MCF 10A (cell line): ENCODE results near the gene NRARP. TPM values are rescaled to one million over a fixed set of nuclear protein-coding genes. Genes with fewer than 3 reads are reported as not detected.
"Not testable (repeated sequence)": the region's sequence is repeated elsewhere in the genome, so short reads cannot be mapped to it uniquely, and the experiment has no call there.

Source experiments
- BruUV-seq: library from RNA; stranded (reverse); fragments of 400-500 nt; replicated peaks from 2 replicates; lab custom pipeline; 2021; lab: Mats Ljungman, UMichigan
- CTCF ChIA-PET: fragments of 300-600 bp; sonication (Branson Sonifier 250); formaldehyde crosslinking; extraction: SDS; loops from one replicate; lab custom pipeline; 2021; ENCODE audit warnings: antibody characterized with exemption, inconsistent platforms; lab: Yijun Ruan, JAX
- POLR2A ChIA-PET: fragments of 300-600, 350-650 bp; sonication (Branson Sonifier 250); formaldehyde crosslinking; extraction: SDS; loops from one replicate; lab custom pipeline; 2020; ENCODE audit warnings: antibody characterized with exemption, inconsistent platforms; lab: Yijun Ruan, JAX
- DNase-seq: peaks from one replicate; pipeline ENCODE4 v3.0.0-alpha.2; 2018; ENCODE audit not compliant: unreplicated experiment
- H3K27ac Mint-ChIP-seq: one replicate; pipeline ENCODE4 v1.8.0; 2022; ENCODE audit warnings: mild to moderate bottlenecking, low read depth, mixed read lengths; ENCODE audit not compliant: unreplicated experiment
- H3K27me3 Mint-ChIP-seq: one replicate; pipeline ENCODE4 v1.8.0; 2022; ENCODE audit warnings: mixed read lengths; ENCODE audit not compliant: insufficient read depth, unreplicated experiment
- H3K36me3 Mint-ChIP-seq: one replicate; pipeline ENCODE4 v1.8.0; 2022; ENCODE audit warnings: mild to moderate bottlenecking, moderate library complexity, mixed read lengths; ENCODE audit not compliant: insufficient read depth, unreplicated experiment
- H3K4me1 Mint-ChIP-seq: one replicate; pipeline ENCODE4 v1.8.0; 2022; ENCODE audit warnings: mixed read lengths; ENCODE audit not compliant: insufficient read depth, unreplicated experiment
- H3K4me3 Mint-ChIP-seq: one replicate; pipeline ENCODE4 v1.8.0; 2022; ENCODE audit warnings: mild to moderate bottlenecking, moderate library complexity, mixed read lengths; ENCODE audit not compliant: unreplicated experiment
- H3K9me3 Mint-ChIP-seq: one replicate; pipeline ENCODE4 v1.8.0; 2022; ENCODE audit warnings: mixed read lengths; ENCODE audit not compliant: unreplicated experiment
- CTCF ChIP-seq: fragments of 200-600 bp; IDR thresholded peaks from one replicate; pipeline ENCODE4 v1.8.0; 2022; ENCODE audit warnings: antibody characterized with exemption, mild to moderate bottlenecking; ENCODE audit not compliant: unreplicated experiment
- intact Hi-C: fragments of 100-400 bp; cut with micrococcal nuclease; formaldehyde crosslinking; loops from 2 replicates; pipeline ENCODE4 v1.14.1; 2022
- total RNA-seq: library from RNA; stranded (reverse); gene quantifications from 2 replicates; pipeline ENCODE4 v1.2.3, GENCODE V29; 2022

The NRARP gene
- total RNA-seq, 1 experiment from 2014 or later: 1.4 TPM

DNA sequence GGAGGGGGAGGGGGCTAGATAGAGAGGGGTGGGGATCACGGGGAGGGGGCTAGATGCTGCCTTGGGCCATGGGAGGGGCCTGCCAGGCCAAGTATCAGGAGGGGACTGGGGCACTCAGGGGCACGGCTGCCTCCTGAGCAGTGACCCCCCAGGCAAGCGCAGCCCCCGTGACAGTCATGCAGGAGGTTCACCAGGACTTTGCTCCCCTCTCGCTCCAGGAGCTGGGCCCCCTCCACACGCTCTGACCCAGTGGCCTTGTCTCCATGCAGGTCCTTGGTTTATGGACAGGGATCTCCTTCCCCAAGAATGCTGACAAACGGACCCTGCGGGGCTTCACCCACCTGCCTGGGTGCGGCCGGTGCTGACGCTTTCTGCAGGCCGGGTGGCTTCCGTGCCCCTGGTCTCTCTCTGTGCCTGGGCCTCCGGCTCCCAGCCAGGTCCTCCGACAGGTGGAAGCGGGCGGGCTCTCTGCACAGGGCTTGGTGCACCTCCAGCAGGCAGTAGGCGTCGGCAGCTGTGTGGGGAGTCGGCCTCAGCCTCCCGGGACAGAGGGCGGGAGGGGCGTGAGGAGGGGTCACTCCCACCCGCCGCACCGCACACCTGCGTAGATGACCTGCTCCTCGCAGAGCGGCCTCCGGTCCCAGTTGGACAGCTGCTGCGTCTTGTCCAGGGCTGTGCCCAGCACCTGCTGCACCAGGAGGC is 46.8 kb upstream of the NRARP start:
- no peaks in the 10 kb centered on the region for H3K27me3 Mint-ChIP-seq
- TF ChIP-seq CTCF: no peak
- peaks cover 8% of the 10 kb centered on the region for H3K36me3 Mint-ChIP-seq
- H3K27ac Mint-ChIP-seq: no peak overlapping the region
- no peaks in the 10 kb centered on the region for H3K9me3 Mint-ChIP-seq
- no TSS peak for BruUV-seq
- no peaks in the 10 kb centered on the region for H3K4me1 Mint-ChIP-seq
- no peak overlapping the region for H3K4me3 Mint-ChIP-seq
- intact Hi-C loops: no loop called here
- DNase-seq: no peak
- ChIA-PET CTCF (no interaction called here), POLR2A (no interaction called here)

DNA sequence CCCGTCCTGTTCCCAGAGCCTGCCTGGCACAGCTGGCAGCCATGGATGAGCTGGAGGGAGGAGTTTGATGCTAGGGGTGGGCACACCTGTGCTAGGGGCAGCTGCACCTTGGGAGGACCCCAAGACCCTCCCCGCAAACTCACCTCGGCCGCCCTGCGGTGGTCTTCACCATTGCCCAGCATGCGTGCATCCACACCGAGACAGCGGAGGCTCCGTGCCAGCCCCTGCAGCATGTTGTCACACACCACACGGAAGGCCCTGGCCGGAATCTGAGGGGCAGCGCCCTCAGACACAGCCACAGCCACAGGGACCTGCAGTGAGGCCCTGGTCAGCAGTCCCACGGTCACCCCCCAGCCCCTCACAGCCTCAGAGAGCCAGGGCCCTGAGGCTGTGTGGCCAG is 45.9 kb upstream of the NRARP start:
- Mint-ChIP-seq H3K4me1 (no peaks in the 10 kb centered on the region), H3K27ac (no peak overlapping the region), H3K27me3 (no peaks in the 10 kb centered on the region), H3K9me3 (no peaks in the 10 kb centered on the region), H3K36me3 (peaks cover 8% of the 10 kb centered on the region), H3K4me3 (no peak overlapping the region)
- TF ChIP-seq CTCF: no peak
- ChIA-PET CTCF (no interaction called here), POLR2A (no interaction called here)
- no TSS peak for BruUV-seq
- intact Hi-C loops: no loop called here
- DNase-seq: no peak

DNA sequence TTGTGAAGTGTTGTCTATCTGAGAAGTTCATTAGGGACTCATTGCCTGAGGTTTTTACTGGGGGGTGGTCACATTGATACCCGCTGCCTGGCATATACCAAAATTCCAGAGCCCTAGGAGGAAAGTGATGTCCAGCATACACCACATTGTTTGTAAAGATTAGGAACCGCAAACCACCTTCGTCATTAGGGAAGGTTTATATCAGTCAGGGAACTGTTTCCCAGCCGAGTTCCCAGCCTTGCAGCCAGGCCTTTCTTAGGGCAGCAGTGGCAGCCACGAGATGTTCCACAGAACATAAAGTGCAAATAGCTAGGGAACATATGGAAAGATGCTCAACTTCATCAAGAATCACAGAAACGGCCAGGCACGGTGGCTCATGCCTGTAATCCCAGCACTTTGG is 40.4 kb upstream of the NRARP start:
- no peak for TF ChIP-seq CTCF
- Mint-ChIP-seq H3K4me3 (no peak overlapping the region), H3K36me3 (no peaks in the 10 kb centered on the region), H3K27ac (no peak overlapping the region), H3K9me3 (no peaks in the 10 kb centered on the region), H3K4me1 (no peaks in the 10 kb centered on the region), H3K27me3 (no peaks in the 10 kb centered on the region)
- POLR2A ChIA-PET: no interaction called here
- no TSS peak for BruUV-seq
- intact Hi-C loops: no loop called here
- no peak for DNase-seq
- CTCF ChIA-PET: no interaction called here

- ChIA-PET POLR2A (no interaction called here), CTCF (no interaction called here)
- intact Hi-C loops: no loop called here
- Mint-ChIP-seq H3K4me1 (no peaks in the 10 kb centered on the region), H3K36me3 (no peaks in the 10 kb centered on the region), H3K27ac (no peak overlapping the region), H3K4me3 (no peak overlapping the region), H3K27me3 (no peaks in the 10 kb centered on the region), H3K9me3 (no peaks in the 10 kb centered on the region)
- no TSS peak for BruUV-seq
- no peak for TF ChIP-seq CTCF
- no peak for DNase-seq
Measured at GRCh38 chr9:137341227-137341626, 39.2 kb upstream of the NRARP start.

- H3K27me3 Mint-ChIP-seq, intact Hi-C loops, CTCF ChIA-PET, H3K36me3 Mint-ChIP-seq, POLR2A ChIA-PET, DNase-seq, H3K9me3 Mint-ChIP-seq, H3K4me3 Mint-ChIP-seq, BruUV-seq, H3K27ac Mint-ChIP-seq, H3K4me1 Mint-ChIP-seq: not testable (repeated sequence)
Measured at GRCh38 chr9:137339908-137340462, 37.9 kb upstream of the NRARP start.
